22Rv1 (cell line): ENCODE data around the gene LRIT1.

Source experiments
- H3K27ac ChIP-seq: fragments of 450-650 bp; 2 replicates; pipeline ENCODE4 v1.5.1; 2017
- ZFX ChIP-seq: fragments of 450-650 bp; IDR thresholded peaks from 2 replicates; pipeline ENCODE4 v1.6.1; 2017; ENCODE audit warnings: antibody characterized with exemption, borderline replicate concordance
- TF ChIP-seq, protein P1 (sequence below): fragments of 450-650 bp; IDR thresholded peaks from 2 replicates; pipeline ENCODE4 v1.5.1; 2017; ENCODE audit warnings: mild to moderate bottlenecking

The LRIT1 gene, protein sequence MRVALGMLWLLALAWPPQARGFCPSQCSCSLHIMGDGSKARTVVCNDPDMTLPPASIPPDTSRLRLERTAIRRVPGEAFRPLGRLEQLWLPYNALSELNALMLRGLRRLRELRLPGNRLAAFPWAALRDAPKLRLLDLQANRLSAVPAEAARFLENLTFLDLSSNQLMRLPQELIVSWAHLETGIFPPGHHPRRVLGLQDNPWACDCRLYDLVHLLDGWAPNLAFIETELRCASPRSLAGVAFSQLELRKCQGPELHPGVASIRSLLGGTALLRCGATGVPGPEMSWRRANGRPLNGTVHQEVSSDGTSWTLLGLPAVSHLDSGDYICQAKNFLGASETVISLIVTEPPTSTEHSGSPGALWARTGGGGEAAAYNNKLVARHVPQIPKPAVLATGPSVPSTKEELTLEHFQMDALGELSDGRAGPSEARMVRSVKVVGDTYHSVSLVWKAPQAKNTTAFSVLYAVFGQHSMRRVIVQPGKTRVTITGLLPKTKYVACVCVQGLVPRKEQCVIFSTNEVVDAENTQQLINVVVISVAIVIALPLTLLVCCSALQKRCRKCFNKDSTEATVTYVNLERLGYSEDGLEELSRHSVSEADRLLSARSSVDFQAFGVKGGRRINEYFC

DNA sequence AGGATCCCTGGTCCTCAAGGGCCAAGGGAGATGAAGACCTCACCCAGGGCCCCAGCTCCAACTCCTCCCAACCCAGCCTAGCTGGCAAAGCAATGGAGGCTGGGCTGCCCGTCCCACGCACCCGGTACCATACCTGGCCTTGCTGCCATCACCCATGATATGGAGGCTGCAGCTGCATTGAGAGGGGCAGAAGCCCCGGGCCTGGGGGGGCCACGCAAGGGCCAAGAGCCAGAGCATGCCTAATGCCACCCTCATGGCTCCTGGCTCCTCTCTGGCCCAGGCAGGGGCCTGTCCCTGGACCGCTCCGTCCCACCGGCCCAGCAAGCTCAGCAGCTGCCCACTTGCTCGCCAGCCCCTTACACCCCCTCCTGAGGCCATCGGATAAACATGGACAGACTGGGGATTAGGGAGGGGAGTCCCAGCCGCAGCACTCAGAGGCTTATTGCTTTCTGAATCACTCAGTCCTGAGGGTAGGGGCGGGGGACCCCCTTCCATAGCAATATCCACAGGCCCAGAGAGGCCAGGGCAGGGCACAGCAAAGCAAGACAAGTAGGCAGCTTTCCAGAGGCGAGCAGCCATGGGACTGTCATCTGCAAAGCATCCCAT, at the start of gene LRIT1:
LRIT1 (minus strand) TSS at position 362 of the 606 bp plus-strand sequence; CDS start at position 255, 107 bp downstream.
- H3K27ac ChIP-seq: no peak within 1 kb of the TSS
- no peak for TF ChIP-seq ZFX

DNA sequence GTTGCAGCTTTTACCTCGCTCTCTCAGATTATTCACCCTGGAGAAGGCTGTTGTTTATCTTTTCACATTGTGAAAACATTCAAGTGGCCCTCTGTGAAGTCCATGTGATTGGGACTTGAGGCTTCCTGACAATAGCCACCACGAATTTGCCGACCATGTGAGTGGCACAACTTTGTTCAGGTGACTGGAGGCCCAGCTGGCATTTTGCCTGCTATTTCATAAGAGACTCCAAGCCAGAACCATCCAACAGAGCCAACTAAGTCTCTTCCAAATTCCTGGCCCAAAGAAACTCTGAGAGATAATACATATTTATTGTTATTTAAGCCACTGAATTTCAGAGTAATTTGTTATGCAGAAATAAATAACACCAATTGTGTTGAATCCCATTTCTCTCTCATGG, 48.9 kb upstream of the LRIT1 start:
- TF ChIP-seq, protein P1, sequence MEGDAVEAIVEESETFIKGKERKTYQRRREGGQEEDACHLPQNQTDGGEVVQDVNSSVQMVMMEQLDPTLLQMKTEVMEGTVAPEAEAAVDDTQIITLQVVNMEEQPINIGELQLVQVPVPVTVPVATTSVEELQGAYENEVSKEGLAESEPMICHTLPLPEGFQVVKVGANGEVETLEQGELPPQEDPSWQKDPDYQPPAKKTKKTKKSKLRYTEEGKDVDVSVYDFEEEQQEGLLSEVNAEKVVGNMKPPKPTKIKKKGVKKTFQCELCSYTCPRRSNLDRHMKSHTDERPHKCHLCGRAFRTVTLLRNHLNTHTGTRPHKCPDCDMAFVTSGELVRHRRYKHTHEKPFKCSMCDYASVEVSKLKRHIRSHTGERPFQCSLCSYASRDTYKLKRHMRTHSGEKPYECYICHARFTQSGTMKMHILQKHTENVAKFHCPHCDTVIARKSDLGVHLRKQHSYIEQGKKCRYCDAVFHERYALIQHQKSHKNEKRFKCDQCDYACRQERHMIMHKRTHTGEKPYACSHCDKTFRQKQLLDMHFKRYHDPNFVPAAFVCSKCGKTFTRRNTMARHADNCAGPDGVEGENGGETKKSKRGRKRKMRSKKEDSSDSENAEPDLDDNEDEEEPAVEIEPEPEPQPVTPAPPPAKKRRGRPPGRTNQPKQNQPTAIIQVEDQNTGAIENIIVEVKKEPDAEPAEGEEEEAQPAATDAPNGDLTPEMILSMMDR: no peak
- TF ChIP-seq ZFX: no peak
- H3K27ac ChIP-seq: no peak overlapping the region

DNA sequence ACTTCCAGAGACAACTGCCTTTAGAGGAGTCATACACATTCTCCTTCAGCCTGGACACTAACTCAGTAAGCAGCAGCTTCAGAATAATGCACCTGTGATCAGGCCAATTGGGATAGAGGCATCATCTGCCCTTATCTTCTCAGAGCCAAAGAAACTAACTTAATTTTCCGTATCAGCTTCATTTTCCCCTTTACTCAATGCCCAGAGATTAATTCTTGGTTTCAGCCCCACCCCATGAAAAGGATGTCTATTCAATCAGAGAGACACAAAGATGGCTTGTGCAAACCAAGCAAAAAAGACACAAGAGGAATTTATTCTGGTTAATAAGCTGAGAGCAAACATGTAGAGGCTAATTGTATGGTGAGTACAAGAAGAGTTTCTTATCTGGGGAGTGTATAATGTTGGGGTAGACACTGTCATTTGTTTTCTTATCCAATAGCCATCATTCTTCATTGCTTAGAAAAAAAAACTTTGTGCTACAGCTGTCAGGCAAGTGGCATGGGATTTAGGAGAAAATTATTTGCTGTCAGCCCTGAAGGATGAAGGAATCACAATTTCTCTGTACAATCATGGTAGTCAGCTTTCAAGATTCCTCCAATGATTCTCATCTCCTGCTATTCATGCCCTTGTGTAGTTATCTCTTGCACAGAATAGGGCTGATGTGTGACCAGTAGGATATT, 48.3 kb upstream of the LRIT1 start:
- no peak for TF ChIP-seq ZFX
- TF ChIP-seq, protein P1: no peak

DNA sequence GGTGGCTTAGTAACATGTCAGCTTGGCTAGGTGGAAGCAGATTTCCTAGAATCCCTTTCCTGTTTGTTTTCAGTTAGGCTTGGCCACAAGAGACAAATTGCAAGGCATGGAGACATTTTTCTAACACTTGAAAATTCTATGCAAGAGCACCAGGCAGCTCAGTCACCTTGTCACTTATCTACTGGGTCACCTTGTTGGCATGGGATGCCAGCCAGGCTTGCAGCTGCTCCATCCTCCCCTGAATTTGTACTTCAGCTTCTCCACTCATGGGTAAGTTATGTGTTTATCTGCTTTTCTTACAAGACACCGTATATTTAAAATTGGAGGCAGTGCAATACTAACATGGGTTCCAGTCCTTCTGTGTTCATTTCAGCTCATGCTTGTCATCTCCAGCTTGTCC, 46.8 kb upstream of the LRIT1 start:
- no peak overlapping the region for H3K27ac ChIP-seq
- TF ChIP-seq ZFX: no peak
- TF ChIP-seq, protein P1: no peak

More for the DNA sequence above, 48.3 kb upstream of the LRIT1 start:
- H3K27ac ChIP-seq: no peak overlapping the region

DNA sequence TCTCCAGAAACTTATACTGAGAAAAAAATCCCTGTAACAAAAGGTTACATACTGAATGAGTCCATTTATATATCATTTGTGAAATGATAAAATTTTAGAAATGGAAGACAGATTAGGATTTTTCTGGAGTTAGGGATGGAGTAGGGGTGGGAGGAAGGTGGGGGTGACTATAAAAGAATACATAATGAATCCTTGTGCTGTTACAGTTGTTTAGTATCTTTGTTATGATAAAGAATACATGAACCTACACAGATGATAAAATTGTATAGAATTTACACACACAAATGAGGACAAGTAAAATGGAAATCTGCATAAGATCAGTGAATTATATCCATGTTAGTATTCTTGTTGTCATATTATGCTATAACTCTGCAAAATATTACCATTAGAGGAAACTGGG, 45.3 kb upstream of the LRIT1 start:
- no peak for TF ChIP-seq ZFX
- TF ChIP-seq, protein P1: no peak
- no peak overlapping the region for H3K27ac ChIP-seq

DNA sequence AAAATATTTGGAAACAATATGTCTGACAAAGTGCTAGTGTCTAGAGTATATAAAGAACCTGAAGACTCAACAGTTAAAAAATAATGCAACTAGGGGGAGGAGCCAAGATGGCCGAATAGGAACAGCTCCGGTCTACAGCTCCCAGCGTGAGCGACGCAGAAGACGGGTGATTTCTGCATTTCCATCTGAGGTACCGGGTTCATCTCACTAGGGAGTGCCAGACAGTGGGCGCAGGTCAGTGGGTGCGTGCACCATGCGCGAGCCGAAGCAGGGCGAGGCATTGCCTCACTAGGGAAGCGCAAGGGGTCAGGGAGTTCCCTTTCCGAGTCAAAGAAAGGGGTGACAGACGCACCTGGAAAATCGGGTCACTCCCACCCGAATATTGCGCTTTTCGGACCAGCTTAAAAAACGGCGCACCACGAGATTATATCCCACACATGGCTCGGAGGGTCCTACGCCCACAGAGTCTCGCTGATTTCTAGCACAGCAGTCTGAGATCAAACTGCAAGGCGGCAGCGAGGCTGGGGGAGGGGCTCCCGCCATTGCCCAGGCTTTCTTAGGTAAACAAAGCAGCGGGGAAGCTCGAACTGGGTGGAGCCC, 38.6 kb upstream of the LRIT1 start:
- H3K27ac ChIP-seq: peak overlapping the region; percentile 63

DNA sequence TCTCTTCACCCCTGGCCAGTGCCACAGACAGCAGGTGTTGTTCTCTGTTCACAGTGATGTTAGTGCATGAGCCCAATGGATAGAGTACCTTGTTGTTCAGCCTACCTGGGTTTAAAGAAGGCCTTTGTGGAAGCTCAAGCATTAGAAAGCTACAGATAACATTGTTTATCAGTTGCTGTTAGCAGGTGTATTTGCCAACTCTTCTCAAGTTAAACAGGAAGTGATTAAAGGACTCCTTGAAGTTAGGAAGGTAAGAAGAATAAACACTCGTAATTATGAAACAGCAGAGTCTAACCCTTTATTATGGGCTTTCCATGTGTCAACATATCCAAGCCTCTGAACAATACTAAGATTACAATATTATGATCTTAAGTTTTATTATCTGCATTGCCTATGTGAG, 29.4 kb upstream of the LRIT1 start:
- H3K27ac ChIP-seq: no peak overlapping the region
- TF ChIP-seq, protein P1: no peak
- no peak for TF ChIP-seq ZFX
